Mucosa of stomach (tissue), 1 donor: Measurements from ENCODE around the gene CLK3.
A peak's percentile ranks its signal among the peaks of the same experiment; 100 is the strongest.

Source experiments
- H3K27me3 ChIP-seq: one replicate; pipeline ENCODE4 v1.7.0; 2013; ENCODE audit warnings: mild to moderate bottlenecking, low read length; ENCODE audit not compliant: control insufficient read depth, insufficient read depth
- H3K36me3 ChIP-seq: one replicate; pipeline ENCODE4 v1.7.0; 2013; ENCODE audit warnings: low read length; ENCODE audit not compliant: control insufficient read depth, insufficient read depth
- H3K4me1 ChIP-seq: one replicate; pipeline ENCODE4 v1.7.0; 2013; ENCODE audit warnings: mild to moderate bottlenecking, low read length; ENCODE audit not compliant: control insufficient read depth, insufficient read depth
- H3K4me3 ChIP-seq: one replicate; pipeline ENCODE4 v1.7.0; 2013; ENCODE audit warnings: low read length
- H3K9ac ChIP-seq: one replicate; pipeline ENCODE4 v1.7.0; 2013; ENCODE audit warnings: mild to moderate bottlenecking, low read length, moderate library complexity
- H3K9me3 ChIP-seq: one replicate; pipeline ENCODE4 v1.7.0; 2013; ENCODE audit warnings: mild to moderate bottlenecking, low read length, moderate library complexity; ENCODE audit not compliant: control insufficient read depth
- donor health status: Pancreatic carcinoma.

CLK3 gene

GRCh38 chr15:74616366-74616939, 817 bp downstream of the CLK3 start:
- Histone ChIP-seq H3K36me3 (peaks cover 8% of the 10 kb centered on the region), H3K4me3 (peak overlapping the region; percentile 93), H3K27me3 (no peaks in the 10 kb centered on the region), H3K9ac (peak overlapping the region; percentile 100), H3K4me1 (peaks cover 31% of the 10 kb centered on the region), H3K9me3 (no peaks in the 10 kb centered on the region)

GRCh38 chr15:74616996-74617395, 1.4 kb downstream of the CLK3 start:
- no peaks in the 10 kb centered on the region for H3K27me3 ChIP-seq
- H3K36me3 ChIP-seq, result peaks cover 11% of the 10 kb centered on the region
- peak overlapping the region; percentile 93 for H3K4me3 ChIP-seq
- peaks cover 31% of the 10 kb centered on the region for H3K4me1 ChIP-seq
- peak overlapping the region; percentile 100 for H3K9ac ChIP-seq
- no peaks in the 10 kb centered on the region for H3K9me3 ChIP-seq

- no peak overlapping the region for H3K4me3 ChIP-seq
- H3K36me3 ChIP-seq, result peaks cover 32% of the 10 kb centered on the region
- H3K4me1 ChIP-seq, result peaks cover 39% of the 10 kb centered on the region
- no peaks in the 10 kb centered on the region for H3K9me3 ChIP-seq
- H3K9ac ChIP-seq, result no peak overlapping the region
- H3K27me3 ChIP-seq, result no peaks in the 10 kb centered on the region
These were observed 3.4 kb downstream of the CLK3 start for GRCh38 chr15:74618841-74619596.

GRCh38 chr15:74619916-74620635, 4.4 kb downstream of the CLK3 start:
- no peak overlapping the region for H3K4me3 ChIP-seq
- peaks cover 38% of the 10 kb centered on the region for H3K4me1 ChIP-seq
- H3K9ac ChIP-seq, result no peak overlapping the region
- no peaks in the 10 kb centered on the region for H3K27me3 ChIP-seq
- peaks cover 42% of the 10 kb centered on the region for H3K36me3 ChIP-seq
- H3K9me3 ChIP-seq, result no peaks in the 10 kb centered on the region

GRCh38 chr15:74620636-74621545, 5.3 kb downstream of the CLK3 start:
- no peak overlapping the region for H3K4me3 ChIP-seq
- no peak overlapping the region for H3K9ac ChIP-seq
- H3K36me3 ChIP-seq, result peaks cover 50% of the 10 kb centered on the region
- H3K27me3 ChIP-seq, result no peaks in the 10 kb centered on the region
- peaks cover 38% of the 10 kb centered on the region for H3K4me1 ChIP-seq
- H3K9me3 ChIP-seq, result no peaks in the 10 kb centered on the region

- H3K36me3 ChIP-seq, result peaks cover 57% of the 10 kb centered on the region
- H3K27me3 ChIP-seq, result no peaks in the 10 kb centered on the region
- H3K4me3 ChIP-seq, result no peak overlapping the region
- no peaks in the 10 kb centered on the region for H3K9me3 ChIP-seq
- peaks cover 36% of the 10 kb centered on the region for H3K4me1 ChIP-seq
- no peak overlapping the region for H3K9ac ChIP-seq
These were observed 5.9 kb downstream of the CLK3 start for GRCh38 chr15:74621546-74621920.

GRCh38 chr15:74621936-74622335, 6.3 kb downstream of the CLK3 start:
- no peak overlapping the region for H3K9ac ChIP-seq

GRCh38 chr15:74622758-74623157, 7.1 kb downstream of the CLK3 start:
- H3K9me3 ChIP-seq, result no peaks in the 10 kb centered on the region
- peaks cover 23% of the 10 kb centered on the region for H3K4me1 ChIP-seq
- no peaks in the 10 kb centered on the region for H3K27me3 ChIP-seq
- H3K36me3 ChIP-seq, result peaks cover 58% of the 10 kb centered on the region
- H3K4me3 ChIP-seq, result no peak overlapping the region
- no peak overlapping the region for H3K9ac ChIP-seq

More at GRCh38 chr15:74621936-74622335, 6.3 kb downstream of the CLK3 start:
- Histone ChIP-seq H3K9me3 (no peaks in the 10 kb centered on the region), H3K36me3 (peaks cover 58% of the 10 kb centered on the region), H3K4me1 (peaks cover 32% of the 10 kb centered on the region), H3K27me3 (no peaks in the 10 kb centered on the region), H3K4me3 (no peak overlapping the region)

- Histone ChIP-seq H3K36me3 (peaks cover 63% of the 10 kb centered on the region), H3K4me3 (no peak overlapping the region)
These were observed 8.5 kb downstream of the CLK3 start for GRCh38 chr15:74624020-74624602.

GRCh38 chr15:74625693-74626092, 10.1 kb downstream of the CLK3 start:
- no peaks in the 10 kb centered on the region for H3K9me3 ChIP-seq
- peaks cover 14% of the 10 kb centered on the region for H3K4me1 ChIP-seq
- no peaks in the 10 kb centered on the region for H3K27me3 ChIP-seq
- no peak overlapping the region for H3K4me3 ChIP-seq
- H3K36me3 ChIP-seq, result peaks cover 59% of the 10 kb centered on the region
- H3K9ac ChIP-seq, result no peak overlapping the region

More at GRCh38 chr15:74624020-74624602, 8.5 kb downstream of the CLK3 start:
- no peaks in the 10 kb centered on the region for H3K9me3 ChIP-seq
- H3K27me3 ChIP-seq, result no peaks in the 10 kb centered on the region
- peaks cover 14% of the 10 kb centered on the region for H3K4me1 ChIP-seq
- no peak overlapping the region for H3K9ac ChIP-seq

- Histone ChIP-seq H3K27me3 (no peaks in the 10 kb centered on the region), H3K4me3 (no peak overlapping the region), H3K4me1 (peaks cover 11% of the 10 kb centered on the region), H3K36me3 (peaks cover 57% of the 10 kb centered on the region), H3K9ac (no peak overlapping the region), H3K9me3 (no peaks in the 10 kb centered on the region)
These were observed 10.7 kb downstream of the CLK3 start for GRCh38 chr15:74626336-74626735.
